Effector memory CD4-positive, alpha-beta T cell (primary cell): ENCODE results near the gene DUSP16.

Experiments used
- DNase-seq, 3 donors: peaks; one replicate each; pipeline ENCODE4 v3.0.0-alpha.2; 2020
- H3K27ac ChIP-seq: 2 replicates; pipeline ENCODE4 v1.7.0; 2013; ENCODE audit warnings: mild to moderate bottlenecking, low read length, moderate library complexity; ENCODE audit not compliant: insufficient read depth, poor library complexity, severe bottlenecking
- H3K27me3 ChIP-seq: replicated peaks from 2 replicates; pipeline ENCODE4 v1.7.0; 2013; ENCODE audit warnings: mild to moderate bottlenecking, low read length; ENCODE audit not compliant: insufficient read depth, control insufficient read depth, poor library complexity, severe bottlenecking
- H3K36me3 ChIP-seq: 2 replicates; pipeline ENCODE4 v1.7.0; 2013; ENCODE audit warnings: mild to moderate bottlenecking, low read length, moderate library complexity; ENCODE audit not compliant: control insufficient read depth, insufficient read depth
- H3K4me1 ChIP-seq: 2 replicates; pipeline ENCODE4 v1.7.0; 2013; ENCODE audit warnings: low read length, mild to moderate bottlenecking; ENCODE audit not compliant: control insufficient read depth, insufficient read depth, poor library complexity, severe bottlenecking
- H3K4me3 ChIP-seq: 2 replicates; pipeline ENCODE4 v1.7.0; 2013; ENCODE audit warnings: low read length, low read depth, mild to moderate bottlenecking; ENCODE audit not compliant: insufficient read depth, poor library complexity, severe bottlenecking
- H3K9me3 ChIP-seq: 2 replicates; pipeline ENCODE4 v1.7.0; 2013; ENCODE audit warnings: mild to moderate bottlenecking, low read length, moderate library complexity; ENCODE audit not compliant: control insufficient read depth

DUSP16 gene

DNA sequence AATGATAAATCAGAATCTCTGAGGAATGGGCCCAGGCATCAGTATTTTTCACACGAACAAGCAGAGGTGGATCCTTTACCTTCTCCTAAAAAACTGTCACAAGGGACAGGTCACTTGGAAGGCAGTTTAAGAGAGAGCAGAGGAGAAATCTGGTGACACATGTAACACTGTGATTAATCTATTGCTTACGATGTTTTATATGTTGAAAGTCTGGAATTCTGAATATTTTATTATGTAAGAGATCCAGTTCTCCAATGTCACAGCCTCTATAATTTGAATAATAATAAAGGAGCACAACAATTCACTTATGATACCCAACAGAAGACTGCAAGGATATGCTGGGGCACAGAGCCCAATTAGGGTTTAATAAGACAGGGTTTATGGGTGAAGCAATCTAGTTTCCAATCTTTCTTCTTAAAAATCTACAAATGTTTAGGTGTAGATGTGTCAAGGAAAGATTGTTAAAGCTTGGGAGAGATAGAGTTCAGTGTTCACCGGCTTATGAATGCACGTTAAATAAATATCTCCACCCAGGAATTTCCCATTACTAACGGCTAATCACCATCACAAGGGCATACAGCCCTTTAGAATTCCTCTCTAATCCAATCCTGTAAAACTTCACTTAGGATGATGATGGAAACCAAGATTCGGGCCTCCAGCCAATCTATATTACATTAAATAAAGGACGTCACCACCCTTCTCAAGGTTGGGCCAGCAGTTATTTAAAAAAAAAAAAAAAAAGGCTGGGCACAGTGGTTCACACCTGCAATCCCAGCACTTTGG lies 23.4 kb downstream of the DUSP16 start:
- Histone ChIP-seq H3K9me3 (no peaks in the 10 kb centered on the region), H3K4me3 (no peak overlapping the region), H3K36me3 (no peaks in the 10 kb centered on the region), H3K27me3 (no peaks in the 10 kb centered on the region), H3K27ac (no peak overlapping the region), H3K4me1 (peaks cover 10% of the 10 kb centered on the region)
- no peak for DNase-seq

DNA sequence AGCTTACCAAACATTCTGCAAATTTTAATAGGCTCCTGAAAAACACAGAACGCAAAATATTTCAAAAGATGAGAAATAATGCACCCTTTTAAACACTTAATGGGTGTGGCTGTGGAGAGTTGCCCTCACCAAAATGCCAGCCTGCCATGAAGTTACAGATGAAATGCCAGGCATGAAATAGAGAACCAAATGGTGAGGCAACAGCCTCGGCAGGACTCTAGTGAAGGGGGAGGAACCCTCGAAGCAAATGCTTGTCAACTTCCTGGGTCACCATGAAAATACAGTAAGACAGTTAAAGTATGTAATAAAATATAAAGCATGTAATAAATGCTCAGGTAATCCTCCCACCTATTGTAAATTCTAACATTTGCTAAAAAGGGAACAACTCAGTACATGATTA lies 24.1 kb downstream of the DUSP16 start:
- DNase-seq = no peak
- no peaks in the 10 kb centered on the region for H3K9me3 ChIP-seq
- H3K4me1 ChIP-seq = peaks cover 14% of the 10 kb centered on the region
- no peaks in the 10 kb centered on the region for H3K27me3 ChIP-seq
- no peaks in the 10 kb centered on the region for H3K36me3 ChIP-seq
- H3K27ac ChIP-seq = no peak overlapping the region
- no peak overlapping the region for H3K4me3 ChIP-seq

DNA sequence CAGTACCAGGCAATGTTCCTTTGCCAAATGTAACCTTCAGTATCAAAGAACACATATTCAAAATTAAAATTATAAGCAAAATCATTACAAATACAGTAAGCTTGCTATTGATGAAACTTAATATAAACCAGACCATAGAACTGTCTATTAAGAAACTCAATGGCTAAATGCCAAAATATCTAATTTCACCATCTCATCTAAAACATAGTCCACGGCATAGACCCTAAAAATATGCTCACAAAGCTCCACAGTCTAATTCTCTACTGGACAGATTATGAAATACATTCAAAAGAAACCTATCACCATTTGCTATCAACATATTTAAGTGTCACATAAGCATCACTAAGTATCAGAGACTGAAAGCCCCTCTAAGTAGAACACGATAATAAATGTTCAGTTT lies 25.2 kb downstream of the DUSP16 start:
- DNase-seq = no peak
- Histone ChIP-seq H3K27ac (no peak overlapping the region), H3K9me3 (no peaks in the 10 kb centered on the region), H3K27me3 (no peaks in the 10 kb centered on the region), H3K36me3 (no peaks in the 10 kb centered on the region), H3K4me1 (peaks cover 16% of the 10 kb centered on the region), H3K4me3 (no peak overlapping the region)

DNA sequence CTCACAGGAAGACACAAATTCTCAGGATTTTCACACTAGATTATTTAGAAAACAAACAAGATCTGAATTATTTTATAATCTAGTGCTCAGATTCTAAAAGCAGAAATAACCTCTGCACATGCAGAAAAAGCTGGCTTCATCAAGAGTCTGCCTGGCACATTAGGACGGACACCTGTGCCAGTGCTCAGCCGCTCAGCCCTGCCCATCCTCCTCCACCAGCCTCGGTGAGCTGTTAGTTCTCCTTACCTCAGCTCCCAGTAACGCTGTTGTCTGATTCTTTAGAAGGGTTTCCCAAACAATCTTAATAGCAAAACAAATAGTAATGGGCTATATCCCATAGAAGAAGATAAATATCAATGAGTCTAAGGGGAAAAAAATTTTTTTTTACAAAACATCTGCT lies 27.7 kb downstream of the DUSP16 start:
- H3K4me1 ChIP-seq = peaks cover 7% of the 10 kb centered on the region
- H3K4me3 ChIP-seq = no peak overlapping the region
- H3K27me3 ChIP-seq = no peaks in the 10 kb centered on the region
- no peaks in the 10 kb centered on the region for H3K9me3 ChIP-seq
- H3K27ac ChIP-seq = no peak overlapping the region
- DNase-seq = no peak
- no peaks in the 10 kb centered on the region for H3K36me3 ChIP-seq

DNA sequence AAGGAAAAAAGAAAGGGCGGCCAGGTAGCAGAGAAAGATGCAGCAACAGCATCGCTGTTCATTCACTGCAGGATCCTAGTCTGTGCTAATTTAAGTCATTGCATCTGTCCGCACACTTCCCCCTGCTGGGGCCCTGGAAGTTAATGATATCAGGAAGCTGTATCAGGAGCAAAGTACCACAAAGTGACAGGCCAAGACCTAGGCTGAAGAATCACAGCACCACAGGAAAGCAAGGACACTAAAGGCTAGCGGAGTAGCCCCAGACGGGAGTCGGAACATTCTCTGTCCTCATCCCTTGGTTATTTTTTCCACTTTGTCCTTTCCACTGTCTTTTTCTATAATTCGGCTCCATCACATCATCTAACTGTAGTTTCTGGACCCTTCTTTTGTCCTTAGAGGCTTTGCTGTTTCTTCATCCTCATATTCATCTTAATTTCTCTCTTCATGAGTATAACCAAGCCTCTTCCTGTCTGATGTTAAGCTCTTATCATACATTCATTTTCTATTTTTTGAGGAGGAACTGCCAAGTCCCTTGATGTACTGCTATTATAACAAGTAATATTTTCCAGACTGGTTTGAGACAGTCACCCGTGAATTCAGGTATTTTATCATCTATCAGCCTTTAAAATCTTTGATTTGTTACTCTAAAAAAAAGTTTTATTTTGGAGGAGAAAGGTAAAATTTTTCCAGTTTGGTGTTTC lies 28.3 kb downstream of the DUSP16 start:
- Histone ChIP-seq H3K9me3 (no peaks in the 10 kb centered on the region), H3K27me3 (no peaks in the 10 kb centered on the region), H3K36me3 (no peaks in the 10 kb centered on the region), H3K4me1 (peaks cover 7% of the 10 kb centered on the region), H3K4me3 (no peak overlapping the region), H3K27ac (peak overlapping the region; percentile 51)
- no peak for DNase-seq

DNA sequence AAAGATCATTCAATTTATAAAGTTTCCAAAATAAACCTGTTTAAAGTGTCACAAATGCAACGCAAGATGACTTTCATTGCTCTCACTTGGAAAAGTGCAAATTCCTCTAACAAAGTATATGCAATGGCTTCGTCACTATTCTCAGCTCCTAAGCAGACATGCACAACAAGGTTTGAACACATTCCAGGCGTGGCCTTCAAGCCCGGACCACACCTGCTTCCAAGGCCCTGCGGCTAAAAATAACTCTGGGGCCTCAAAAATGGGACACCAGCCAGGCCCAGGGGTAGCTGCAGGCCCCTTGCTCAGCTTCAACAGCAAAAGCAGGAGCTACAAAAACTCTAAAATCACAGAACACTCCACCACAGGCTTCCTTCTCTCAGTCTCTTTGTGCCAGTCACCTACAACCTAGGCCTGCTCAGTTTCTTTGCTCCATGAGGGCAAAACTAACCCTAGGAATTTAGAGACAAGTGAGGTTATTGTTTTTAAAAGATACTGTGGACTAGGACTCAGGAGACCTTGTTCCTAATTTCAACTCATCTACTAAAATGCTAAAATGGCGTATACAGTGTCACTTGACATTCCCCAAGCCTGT lies 29.3 kb downstream of the DUSP16 start:
- H3K4me1 ChIP-seq = peaks cover 12% of the 10 kb centered on the region
- H3K9me3 ChIP-seq = no peaks in the 10 kb centered on the region
- no peak for DNase-seq
- H3K27me3 ChIP-seq = no peaks in the 10 kb centered on the region
- H3K27ac ChIP-seq = peak overlapping the region; percentile 51
- no peaks in the 10 kb centered on the region for H3K36me3 ChIP-seq
- no peak overlapping the region for H3K4me3 ChIP-seq

DNA sequence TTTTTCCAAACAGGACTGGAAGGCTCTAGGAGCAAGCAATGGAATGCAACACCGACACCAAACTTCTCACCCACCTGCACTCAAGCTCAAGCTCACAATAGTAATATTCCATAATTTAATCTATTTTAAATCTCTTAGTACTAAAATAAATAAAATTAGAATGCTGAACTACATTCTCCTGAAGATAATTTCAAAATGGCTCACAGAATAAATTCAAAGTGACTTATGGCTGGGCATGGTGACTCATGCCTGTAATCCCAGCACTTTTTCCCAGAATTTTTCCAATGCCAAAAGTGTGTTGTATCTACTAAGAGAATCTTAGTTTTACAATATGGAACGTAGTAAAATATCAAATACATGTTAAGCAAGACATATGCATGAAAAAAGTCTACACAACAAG lies 31.5 kb downstream of the DUSP16 start:
- Histone ChIP-seq H3K9me3 (no peaks in the 10 kb centered on the region), H3K4me1 (peaks cover 31% of the 10 kb centered on the region), H3K27ac (no peak overlapping the region)

DNA sequence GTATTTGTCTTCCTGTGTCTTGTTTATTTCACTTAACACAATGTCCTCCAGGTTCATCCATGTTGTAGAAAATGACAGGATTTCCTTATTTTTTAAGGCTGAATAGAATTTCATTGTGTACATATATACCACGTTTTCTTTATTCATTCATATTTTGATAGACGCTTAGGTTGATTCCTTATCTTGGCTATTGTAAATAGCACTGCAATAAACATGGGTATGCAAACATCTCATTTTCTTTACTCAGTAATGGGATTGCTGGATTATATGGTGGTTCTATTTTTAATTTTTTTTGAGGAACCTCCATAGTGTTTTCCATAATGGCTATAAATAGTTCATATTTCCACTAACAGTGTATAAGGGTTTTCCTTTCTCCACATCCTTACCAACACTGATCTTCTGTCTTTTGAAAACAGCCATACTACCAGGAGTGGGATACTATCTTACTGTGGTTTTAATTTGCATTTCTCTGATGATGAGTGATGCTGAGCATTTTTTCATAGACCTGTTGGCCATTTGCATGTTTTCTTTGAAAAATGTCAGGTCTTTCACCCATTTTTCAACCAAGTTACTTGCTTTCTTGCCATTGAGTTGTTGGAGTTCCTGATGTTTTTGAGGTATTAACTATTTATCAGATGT lies 32.8 kb downstream of the DUSP16 start:
- no peak overlapping the region for H3K4me3 ChIP-seq
- H3K4me1 ChIP-seq = peaks cover 32% of the 10 kb centered on the region
- H3K9me3 ChIP-seq = no peaks in the 10 kb centered on the region
- DNase-seq = no peak
- H3K27me3 ChIP-seq = no peaks in the 10 kb centered on the region
- no peaks in the 10 kb centered on the region for H3K36me3 ChIP-seq
- H3K27ac ChIP-seq = no peak overlapping the region

More for the DNA sequence above, 31.5 kb downstream of the DUSP16 start:
- DNase-seq = no peak
- H3K36me3 ChIP-seq = no peaks in the 10 kb centered on the region
- H3K27me3 ChIP-seq = no peaks in the 10 kb centered on the region
- no peak overlapping the region for H3K4me3 ChIP-seq

DNA sequence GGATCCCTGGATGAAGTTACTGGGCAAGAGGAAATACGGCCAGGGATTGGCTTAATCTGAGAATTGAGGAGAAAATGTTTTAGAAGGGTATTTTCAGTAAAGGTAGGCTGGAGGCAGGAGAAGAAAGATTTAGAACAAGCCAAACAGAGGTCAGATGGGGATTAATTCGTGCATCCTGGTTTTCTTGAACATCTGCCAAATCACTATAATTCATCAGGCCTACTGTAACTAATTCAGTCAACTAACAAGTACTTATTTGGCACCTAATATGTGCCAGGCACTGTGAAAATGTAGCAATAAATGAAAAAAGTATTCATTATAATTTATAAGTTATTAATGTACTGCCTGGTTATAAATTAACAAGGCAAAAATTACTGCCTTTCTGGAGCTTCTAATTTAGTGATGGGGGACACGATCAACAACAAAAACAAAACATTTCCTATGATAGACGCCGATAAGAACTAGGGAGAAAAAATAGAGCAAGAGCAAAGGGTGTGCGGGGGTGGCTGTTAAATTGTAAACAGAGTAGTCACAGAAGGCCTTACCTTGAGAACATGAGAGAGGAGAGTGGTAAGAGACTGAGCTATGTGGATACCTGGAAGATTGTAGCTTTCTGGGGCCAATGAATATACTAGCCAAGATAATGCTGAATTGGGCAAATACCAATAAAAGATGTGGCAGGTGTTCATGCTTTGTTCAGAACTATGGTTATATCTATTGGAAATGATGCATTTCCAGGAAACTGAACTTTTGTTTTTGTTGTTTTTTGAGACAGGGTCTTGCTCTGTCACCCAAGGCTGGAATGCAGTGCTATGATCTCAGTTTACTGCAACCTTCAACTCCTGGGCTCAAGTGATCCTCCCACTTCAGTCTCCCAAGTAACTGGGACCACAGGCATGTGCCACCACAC lies 34.0 kb downstream of the DUSP16 start:
- Histone ChIP-seq H3K27ac (peak overlapping the region; percentile 61), H3K4me3 (no peak overlapping the region), H3K36me3 (no peaks in the 10 kb centered on the region), H3K27me3 (no peaks in the 10 kb centered on the region), H3K9me3 (no peaks in the 10 kb centered on the region), H3K4me1 (peaks cover 28% of the 10 kb centered on the region)
- no peak for DNase-seq
